ENCODE results near the gene NUFIP2. TPM values are rescaled to one million over a fixed set of nuclear protein-coding genes. Genes with fewer than 3 reads are reported as not detected.

NUFIP2 gene
- 25.5 and 41.3 TPM in 2 replicates for total RNA-seq

GRCh38 chr17:29293890-29294579 is at the start of gene NUFIP2:
NUFIP2 (minus strand) TSS chr17:29294148; CDS start chr17:29294059, 89 bp downstream.

GRCh38 chr17:29246628-29247027 is 47.3 kb downstream of the NUFIP2 start, which contains the start of gene CRYBA1:
CRYBA1 (plus strand) TSS chr17:29246859; CDS start chr17:29246864, 5 bp downstream.

Other genes with a start within 250 kb of the NUFIP2 start
- gene MYO18A, start 113.8 kb downstream of the NUFIP2 start, total RNA-seq: 20.8 and 36.1 TPM in 2 replicates
- not detected in 2 replicates for gene CRYBA1, start 47.3 kb downstream of the NUFIP2 start, total RNA-seq
- gene TAOK1, start 96.2 kb upstream of the NUFIP2 start, total RNA-seq: 38.5 and 44.5 TPM in 2 replicates